CD14-positive monocyte (primary cell): ENCODE measurements around the gene INSR. TPM values are rescaled to one million over a fixed set of nuclear protein-coding genes. Genes with fewer than 3 reads are reported as not detected.
A peak's percentile ranks its signal among the peaks of the same experiment; 100 is the strongest.

ENCODE experiments used
- DNase-seq, 3 donors: peaks; one replicate each; pipeline ENCODE4 v3.0.0-alpha.2; 2011 to 2022
- H2AFZ ChIP-seq: 2 replicates; pipeline ENCODE4 v1.6.0; 2012; ENCODE audit warnings: mild to moderate bottlenecking, low read depth, low read length, inconsistent platforms; ENCODE audit not compliant: insufficient read depth, poor library complexity, severe bottlenecking
- H3K27ac ChIP-seq, 2 donors: 1 replicate in 1 of 2; 2 replicates in 1 of 2; pipeline ENCODE4 v1.5.1; 2012 to 2013; ENCODE audit warnings: low read length in 2 of 2, control low read depth in 1 of 2, inconsistent platforms in 1 of 2, low read depth in 1 of 2, mild to moderate bottlenecking in 1 of 2
- H3K27me3 ChIP-seq, 2 donors: one replicate each; pipeline versions ENCODE4 v1.6.0 to v1.6.1; 2011 to 2013; ENCODE audit warnings: low read length in 2 of 2; ENCODE audit not compliant: control insufficient read depth in 2 of 2, insufficient read depth in 2 of 2
- H3K36me3 ChIP-seq, 2 donors: replicated peaks in 1 of 2; 1 replicate in 1 of 2; 2 replicates in 1 of 2; pipeline versions ENCODE4 v1.5.1 to v1.6.1; 2012 to 2013; ENCODE audit warnings: low read length in 2 of 2, control low read depth in 1 of 2, inconsistent platforms in 1 of 2, mild to moderate bottlenecking in 1 of 2; ENCODE audit not compliant: insufficient read depth in 2 of 2, control insufficient read depth in 1 of 2
- H3K4me1 ChIP-seq, 2 donors: 1 replicate in 1 of 2; 2 replicates in 1 of 2; pipeline versions ENCODE4 v1.5.1 to v1.6.1; 2012 to 2013; ENCODE audit warnings: low read length in 2 of 2, control low read depth in 1 of 2, inconsistent platforms in 1 of 2, mild to moderate bottlenecking in 1 of 2, moderate library complexity in 1 of 2; ENCODE audit not compliant: insufficient read depth in 2 of 2, control insufficient read depth in 1 of 2
- H3K4me2 ChIP-seq: replicated peaks from 2 replicates; pipeline ENCODE3; 2012; ENCODE audit warnings: low read length, moderate library complexity, mild to moderate bottlenecking; ENCODE audit not compliant: poor library complexity, severe bottlenecking; ENCODE audit errors: extremely low read depth
- H3K4me3 ChIP-seq, 3 experiments: fragments of 200-600 bp in 1 of 3; sonication (generic) in 1 of 3; replicated peaks in 1 of 3; 1 replicate in 2 of 3; 2 replicates in 1 of 3; pipeline ENCODE4 v1.5.1; 2011 to 2013; ENCODE audit warnings: low read length in 3 of 3, mild to moderate bottlenecking in 3 of 3, control low read depth in 2 of 3, low read depth in 2 of 3, inconsistent platforms in 1 of 3, moderate library complexity in 1 of 3
- H3K79me2 ChIP-seq: 2 replicates; pipeline ENCODE4 v1.6.0; 2012; ENCODE audit warnings: mild to moderate bottlenecking, control low read depth, inconsistent platforms, low read length, moderate library complexity; ENCODE audit not compliant: insufficient read depth
- H3K9ac ChIP-seq: 2 replicates; pipeline ENCODE4 v1.6.0; 2017; ENCODE audit warnings: low read length, mild to moderate bottlenecking; ENCODE audit not compliant: insufficient read depth, poor library complexity, severe bottlenecking
- H3K9me3 ChIP-seq, 2 donors: replicated peaks in 1 of 2; 1 replicate in 1 of 2; 2 replicates in 1 of 2; pipeline versions ENCODE4 v1.5.1 to v1.6.1; 2012 to 2013; ENCODE audit warnings: low read length in 2 of 2, control low read depth in 1 of 2; ENCODE audit not compliant: control insufficient read depth in 1 of 2, insufficient read depth in 1 of 2
- H4K20me1 ChIP-seq: 2 replicates; pipeline ENCODE4 v1.6.0; 2012; ENCODE audit warnings: mild to moderate bottlenecking, low read length, control low read depth, moderate library complexity; ENCODE audit not compliant: insufficient read depth
- H3K27ac Mint-ChIP-seq, 7 donors: one replicate each; pipeline ENCODE4 v1.8.0; 2020; ENCODE audit warnings: mild to moderate bottlenecking in 7 of 7, mixed read lengths in 7 of 7, moderate library complexity in 6 of 7, inconsistent platforms in 2 of 7
- H3K27me3 Mint-ChIP-seq, 3 donors: one replicate each; pipeline ENCODE4 v1.8.0; 2021 to 2022; ENCODE audit warnings: low read depth in 3 of 3, mild to moderate bottlenecking in 3 of 3, mixed read lengths in 3 of 3, moderate library complexity in 3 of 3, inconsistent platforms in 1 of 3
- H3K36me3 Mint-ChIP-seq, 2 donors: one replicate each; pipeline ENCODE4 v1.8.0; 2020; ENCODE audit warnings: mixed read lengths in 2 of 2, inconsistent platforms in 1 of 2, mild to moderate bottlenecking in 1 of 2
- H3K4me1 Mint-ChIP-seq: one replicate; pipeline ENCODE4 v1.8.0; 2020; ENCODE audit warnings: mild to moderate bottlenecking, mixed read lengths
- H3K4me3 Mint-ChIP-seq, 2 donors: one replicate each; pipeline ENCODE4 v1.8.0; 2020; ENCODE audit warnings: mild to moderate bottlenecking in 2 of 2, mixed read lengths in 2 of 2, moderate library complexity in 1 of 2
- H3K9me3 Mint-ChIP-seq, 7 donors: one replicate each; pipeline ENCODE4 v1.8.0; 2020 to 2022; ENCODE audit warnings: mixed read lengths in 7 of 7, mild to moderate bottlenecking in 6 of 7, moderate library complexity in 6 of 7, inconsistent platforms in 2 of 7
- WGBS: methylation state at CpG from one replicate; pipeline ENCODE4 v1.1.5; 2013; ENCODE audit warnings: missing lambda C conversion rate; ENCODE audit not compliant: insufficient coverage; 5-methylcytosine and 5-hydroxymethylcytosine counted together
- intact Hi-C, 2 donors: fragments of 100-400 bp; cut with micrococcal nuclease; formaldehyde crosslinking; loops; one replicate each; pipeline versions ENCODE4 v1.15.0 to v1.15.1; 2023
- polyA minus RNA-seq: library from RNA; depleted of rRNA, polyadenylated mRNA; stranded (reverse); fragments of >200 nt; gene quantifications from 2 replicates; pipeline ENCODE4 v1.2.3, GENCODE V29; 2012
- polyA plus RNA-seq, 3 donors: library from polyadenylated mRNA; depleted of rRNA in 1 of 3; unstranded in 2 of 3; stranded (reverse) in 1 of 3; fragments of 300-500 nt in 2 of 3; fragments of >200 nt in 1 of 3; fragmentation: Illumina TruSeq in 2 of 3; gene quantifications; 1 replicate in 2 of 3; 2 replicates in 1 of 3; pipeline ENCODE4 v1.2.3, GENCODE V29; 2012 to 2021
- total RNA-seq, 12 experiments: library from RNA in 1 of 12; stranded (reverse) in 1 of 12; fragments of 120-200 nt in 1 of 12; gene quantifications; one replicate each; pipeline ENCODE4 v1.2.4 and lab custom pipeline; 2013 to 2026; ENCODE audit warnings: mixed read lengths in 6 of 12, inconsistent platforms in 1 of 12
- TF ChIP-seq, protein P1 (sequence below): fragments of 200-600 bp; IDR thresholded peaks from one replicate; pipeline ENCODE4 v1.8.0; 2022; ENCODE audit warnings: antibody characterized with exemption, mild to moderate bottlenecking

Gene INSR
- 20.1 TPM for total RNA-seq (2013)
- polyA plus RNA-seq (10 to 100 TPM in 1 of 3 donors, 1 to 10 TPM in 2; 2.9 to 12.4 (median 3.4) TPM), polyA minus RNA-seq (42.9 and 51.9 TPM in 2 replicates), total RNA-seq (lab: John Stamatoyannopoulos, UW) (10.2 to 93.8 (median 80.2) reads per million in 11 experiments)

DNA sequence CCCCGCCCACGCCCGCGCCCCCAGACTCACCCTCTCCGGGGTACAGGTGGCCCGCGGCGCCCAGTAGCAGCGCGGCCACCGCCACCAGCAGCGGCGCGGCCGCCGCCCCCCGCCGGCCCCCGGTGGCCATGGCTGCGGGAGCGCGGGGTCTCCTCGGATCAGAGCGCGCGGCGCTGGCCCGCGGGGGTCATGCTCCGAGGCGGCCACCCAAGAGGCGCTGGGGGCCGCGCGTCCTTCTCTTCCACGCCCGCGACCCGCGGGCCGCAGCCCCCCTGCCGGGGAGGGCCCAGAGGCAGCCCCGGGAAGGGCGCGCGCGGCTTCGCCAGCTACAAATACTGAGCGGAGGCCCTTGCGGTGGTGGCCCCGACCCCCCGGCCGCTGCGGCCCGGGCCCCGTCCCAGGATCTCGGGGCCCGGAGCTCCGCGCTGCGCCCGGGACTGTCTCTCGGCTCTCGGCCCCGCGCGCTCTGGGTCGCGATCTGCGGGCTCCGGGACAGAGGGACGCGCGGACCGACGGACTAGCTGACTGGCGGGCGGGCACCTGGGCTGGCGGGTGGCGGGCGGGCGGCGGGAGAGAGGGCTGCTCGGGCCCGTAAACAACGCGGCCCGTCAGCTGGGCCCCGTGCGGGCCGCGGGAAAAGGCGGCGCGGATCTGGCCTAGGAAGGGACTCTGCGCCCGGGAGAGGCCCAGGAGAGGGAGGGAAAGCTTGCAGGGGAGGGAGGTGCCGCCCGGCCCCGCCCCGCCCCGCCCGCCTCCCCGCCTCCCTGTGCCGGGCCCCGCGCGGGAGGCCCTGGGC, at the start of gene INSR:
TSS of gene INSR (minus strand) at position 653 of the 796 bp plus-strand sequence. CDS start at position 130, 523 bp downstream.
- H3K27ac Mint-ChIP-seq: peak within 1 kb of the TSS; percentile 60 to 92 (median 83)
- H3K4me3 Mint-ChIP-seq: peak within 1 kb of the TSS; percentile 83 to 91
- Histone ChIP-seq H3K27ac (peak within 1 kb of the TSS; percentile 53 to 80), H2AFZ (peak within 1 kb of the TSS; percentile 81), H3K4me2 (peak within 1 kb of the TSS; percentile 89), H3K79me2 (peaks cover 51% of the 10 kb centered on the region), H4K20me1 (peaks cover 34% of the 10 kb centered on the region), H3K4me1 (peaks cover 16 to 18% of the 10 kb centered on the region in 2 donors), H3K27me3 (no peaks in the 10 kb centered on the region), H3K4me3 (peak within 1 kb of the TSS; percentile 77 to 92 (median 81)), H3K9ac (peak within 1 kb of the TSS; percentile 83), H3K36me3 (no peaks in the 10 kb centered on the region), H3K9me3 (no peaks in the 10 kb centered on the region)
- peaks cover 0 to 2% (median 0%) of the 10 kb centered on the region in 3 donors for H3K27me3 Mint-ChIP-seq
- TF ChIP-seq, protein P1, sequence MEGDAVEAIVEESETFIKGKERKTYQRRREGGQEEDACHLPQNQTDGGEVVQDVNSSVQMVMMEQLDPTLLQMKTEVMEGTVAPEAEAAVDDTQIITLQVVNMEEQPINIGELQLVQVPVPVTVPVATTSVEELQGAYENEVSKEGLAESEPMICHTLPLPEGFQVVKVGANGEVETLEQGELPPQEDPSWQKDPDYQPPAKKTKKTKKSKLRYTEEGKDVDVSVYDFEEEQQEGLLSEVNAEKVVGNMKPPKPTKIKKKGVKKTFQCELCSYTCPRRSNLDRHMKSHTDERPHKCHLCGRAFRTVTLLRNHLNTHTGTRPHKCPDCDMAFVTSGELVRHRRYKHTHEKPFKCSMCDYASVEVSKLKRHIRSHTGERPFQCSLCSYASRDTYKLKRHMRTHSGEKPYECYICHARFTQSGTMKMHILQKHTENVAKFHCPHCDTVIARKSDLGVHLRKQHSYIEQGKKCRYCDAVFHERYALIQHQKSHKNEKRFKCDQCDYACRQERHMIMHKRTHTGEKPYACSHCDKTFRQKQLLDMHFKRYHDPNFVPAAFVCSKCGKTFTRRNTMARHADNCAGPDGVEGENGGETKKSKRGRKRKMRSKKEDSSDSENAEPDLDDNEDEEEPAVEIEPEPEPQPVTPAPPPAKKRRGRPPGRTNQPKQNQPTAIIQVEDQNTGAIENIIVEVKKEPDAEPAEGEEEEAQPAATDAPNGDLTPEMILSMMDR: no peak
- H3K36me3 Mint-ChIP-seq: peaks cover 0 to 5% of the 10 kb centered on the region in 2 donors
- intact Hi-C loops: loop anchor here (1.0 to 5.0 kb wide), 5 partner anchors 52 to 147 kb away; no protein-coding TSS in a partner anchor
- peak; percentile 82 to 88 (median 83) for DNase-seq
- H3K9me3 Mint-ChIP-seq: no peaks in the 10 kb centered on the region
- peaks cover 38% of the 10 kb centered on the region for H3K4me1 Mint-ChIP-seq
- under 1% methylated on average over 107 of the region's 108 CpGs for WGBS

DNA sequence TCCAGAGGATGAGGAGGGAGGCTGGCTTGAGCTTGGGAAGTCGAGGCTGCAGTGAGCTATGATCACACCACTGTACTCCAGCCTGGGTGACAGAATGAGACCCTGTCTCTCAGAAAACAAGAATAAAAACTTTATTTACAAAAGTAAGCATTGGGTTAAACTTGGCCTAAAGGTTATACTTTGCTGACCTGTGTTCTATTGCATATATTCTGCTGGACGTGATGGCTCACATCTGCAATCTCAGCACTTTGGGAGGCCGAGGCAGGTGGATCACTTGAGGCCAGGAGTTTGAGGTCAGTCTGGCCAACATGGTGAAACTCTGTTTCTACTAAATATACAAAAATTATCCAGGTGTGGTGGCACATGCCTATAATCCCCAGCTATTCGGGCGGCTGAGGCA, 47.9 kb upstream of the INSR start:
- TF ChIP-seq, protein P1: no peak
- Histone ChIP-seq H2AFZ (no peak overlapping the region), H3K27ac (no peak overlapping the region), H3K4me2 (no peak overlapping the region), H3K4me3 (no peak overlapping the region), H3K4me1 (peaks cover 63 to 89% of the 10 kb centered on the region in 2 donors), H3K27me3 (no peaks in the 10 kb centered on the region), H3K36me3 (no peaks in the 10 kb centered on the region), H3K9ac (no peak overlapping the region), H3K9me3 (no peaks in the 10 kb centered on the region), H4K20me1 (no peaks in the 10 kb centered on the region), H3K79me2 (no peaks in the 10 kb centered on the region)
- 88% methylated on average over 2 of the region's 5 CpGs for WGBS
- H3K27me3 Mint-ChIP-seq: peaks cover 2 to 21% (median 2%) of the 10 kb centered on the region in 3 donors
- H3K27ac Mint-ChIP-seq: peak overlapping the region in 1 of 7 donors; percentile 60
- peaks cover 79% of the 10 kb centered on the region for H3K4me1 Mint-ChIP-seq
- H3K36me3 Mint-ChIP-seq: no peaks in the 10 kb centered on the region
- peaks cover 0 to 2% (median 0%) of the 10 kb centered on the region in 7 donors for H3K9me3 Mint-ChIP-seq
- no peak for DNase-seq
- no peak overlapping the region for H3K4me3 Mint-ChIP-seq
- intact Hi-C loops: loop anchor here in 1 of 2 donors (2.0 to 5.0 kb wide), 3 partner anchors 145 to 240 kb away; no protein-coding TSS in a partner anchor
